ENCODE results near the gene PLCL2.
"Not testable (repeated sequence)": the region's sequence is repeated elsewhere in the genome, so short reads cannot be mapped to it uniquely, and the experiment has no call there.

Gene PLCL2

DNA sequence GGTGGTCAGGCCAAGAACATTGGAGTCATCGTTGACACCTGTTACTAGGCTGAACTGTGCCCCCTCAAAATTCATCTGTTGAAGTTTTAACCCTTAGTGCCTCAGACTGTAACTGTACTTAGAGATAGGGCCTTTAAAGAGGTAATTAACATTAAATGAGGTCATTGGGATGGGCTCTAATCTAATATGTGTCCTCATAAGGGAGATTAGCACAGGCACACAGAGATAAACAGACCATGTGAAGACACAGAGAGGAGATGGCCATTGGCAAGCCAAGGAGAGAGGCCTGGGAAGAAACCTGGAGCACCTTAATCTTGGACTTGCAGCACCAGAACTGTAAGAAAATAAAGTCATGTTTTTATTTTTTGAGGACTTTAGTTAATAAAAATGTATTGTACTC is 59.6 kb downstream of the PLCL2 start:
- TF ChIP-seq, protein P1, sequence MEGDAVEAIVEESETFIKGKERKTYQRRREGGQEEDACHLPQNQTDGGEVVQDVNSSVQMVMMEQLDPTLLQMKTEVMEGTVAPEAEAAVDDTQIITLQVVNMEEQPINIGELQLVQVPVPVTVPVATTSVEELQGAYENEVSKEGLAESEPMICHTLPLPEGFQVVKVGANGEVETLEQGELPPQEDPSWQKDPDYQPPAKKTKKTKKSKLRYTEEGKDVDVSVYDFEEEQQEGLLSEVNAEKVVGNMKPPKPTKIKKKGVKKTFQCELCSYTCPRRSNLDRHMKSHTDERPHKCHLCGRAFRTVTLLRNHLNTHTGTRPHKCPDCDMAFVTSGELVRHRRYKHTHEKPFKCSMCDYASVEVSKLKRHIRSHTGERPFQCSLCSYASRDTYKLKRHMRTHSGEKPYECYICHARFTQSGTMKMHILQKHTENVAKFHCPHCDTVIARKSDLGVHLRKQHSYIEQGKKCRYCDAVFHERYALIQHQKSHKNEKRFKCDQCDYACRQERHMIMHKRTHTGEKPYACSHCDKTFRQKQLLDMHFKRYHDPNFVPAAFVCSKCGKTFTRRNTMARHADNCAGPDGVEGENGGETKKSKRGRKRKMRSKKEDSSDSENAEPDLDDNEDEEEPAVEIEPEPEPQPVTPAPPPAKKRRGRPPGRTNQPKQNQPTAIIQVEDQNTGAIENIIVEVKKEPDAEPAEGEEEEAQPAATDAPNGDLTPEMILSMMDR (IDR thresholded peaks at IDR 0.05) = no peak
- no peak for TF ChIP-seq ZFX (IDR thresholded peaks at IDR 0.05; ENCODE audit: borderline replicate concordance)
- no peak overlapping the region for H3K27ac ChIP-seq

GRCh38 chr3:16945330-16945729 is 60.6 kb downstream of the PLCL2 start:
- no peak overlapping the region for H3K27ac ChIP-seq
- no peak for TF ChIP-seq ZFX (IDR thresholded peaks at IDR 0.05; ENCODE audit: borderline replicate concordance)
- TF ChIP-seq, protein P1 (IDR thresholded peaks at IDR 0.05) = no peak

GRCh38 chr3:16950282-16950681 is 65.5 kb downstream of the PLCL2 start:
- H3K27ac ChIP-seq = no peak overlapping the region
- TF ChIP-seq, protein P1 (IDR thresholded peaks at IDR 0.05) = no peak

DNA sequence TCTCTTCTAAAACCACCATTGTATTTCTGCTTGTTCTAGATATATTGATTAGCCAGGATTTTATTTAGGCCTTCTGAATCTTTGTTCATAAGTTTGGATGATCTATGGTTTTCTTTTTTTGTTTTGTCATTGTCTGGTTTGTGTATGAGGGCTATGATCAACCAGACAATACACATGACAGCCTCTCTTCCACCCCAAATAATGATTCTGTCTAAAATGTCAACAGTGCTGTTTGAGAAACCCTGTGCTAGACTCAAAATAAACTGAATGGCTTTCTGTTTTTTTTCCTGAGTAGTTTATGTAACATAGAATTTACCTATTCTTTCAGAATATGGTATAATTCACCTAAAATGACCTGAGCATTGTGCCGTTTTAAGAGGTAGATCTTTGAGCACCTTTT is 66.1 kb downstream of the PLCL2 start:
- TF ChIP-seq, protein P1 (IDR thresholded peaks at IDR 0.05) = no peak
- no peak for TF ChIP-seq ZFX (IDR thresholded peaks at IDR 0.05; ENCODE audit: borderline replicate concordance)
- H3K27ac ChIP-seq = no peak overlapping the region

DNA sequence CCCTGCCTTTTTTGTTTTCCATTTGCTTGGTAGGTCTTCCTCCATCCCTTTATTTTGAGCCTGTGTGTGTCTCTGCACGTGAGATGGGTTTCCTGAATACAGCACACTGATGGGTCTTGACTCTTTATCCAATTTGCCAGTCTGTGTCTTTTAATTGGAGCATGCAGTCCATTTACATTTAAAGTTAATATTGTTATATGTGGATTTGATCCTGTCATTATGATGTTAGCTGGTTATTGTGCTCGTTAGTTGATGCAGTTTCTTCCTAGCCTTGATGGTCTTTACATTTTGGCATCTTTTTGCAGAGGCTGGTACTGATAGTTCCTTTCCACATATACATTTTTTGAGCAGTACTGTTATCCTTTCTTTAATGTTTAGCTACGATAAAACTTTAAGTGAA is 73.1 kb downstream of the PLCL2 start:
- not testable (repeated sequence) for H3K27ac ChIP-seq

GRCh38 chr3:16960125-16960524 is 75.4 kb downstream of the PLCL2 start:
- H3K27ac ChIP-seq = no peak overlapping the region
- TF ChIP-seq, protein P1 (IDR thresholded peaks at IDR 0.05) = no peak
- TF ChIP-seq ZFX (IDR thresholded peaks at IDR 0.05; ENCODE audit: borderline replicate concordance) = no peak

- TF ChIP-seq ZFX (IDR thresholded peaks at IDR 0.05; ENCODE audit: borderline replicate concordance) = no peak
- TF ChIP-seq, protein P1 (IDR thresholded peaks at IDR 0.05) = no peak
- no peak overlapping the region for H3K27ac ChIP-seq
Observed at GRCh38 chr3:16961621-16962205, 77.0 kb downstream of the PLCL2 start.

DNA sequence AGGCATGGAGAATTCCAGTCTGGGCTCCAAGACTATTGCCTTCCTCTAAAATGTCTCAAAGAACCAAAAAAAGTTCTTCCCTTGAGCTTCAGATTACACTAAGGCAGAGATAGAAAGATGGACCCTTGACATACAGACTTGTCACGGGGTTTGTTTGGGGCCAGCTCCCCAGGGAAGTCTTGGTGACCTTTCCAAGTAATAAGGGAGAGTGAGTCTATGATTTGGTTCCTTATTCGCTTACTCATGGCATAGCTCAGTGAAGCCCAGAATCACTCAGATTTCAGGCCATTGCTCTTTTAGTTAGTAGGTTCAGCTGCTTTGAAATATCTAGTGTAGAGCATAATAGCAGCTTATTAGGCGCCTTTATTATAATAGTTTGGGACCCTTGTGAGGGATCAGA is 90.3 kb downstream of the PLCL2 start:
- no peak overlapping the region for H3K27ac ChIP-seq
- TF ChIP-seq, protein P1 (IDR thresholded peaks at IDR 0.05) = no peak
- TF ChIP-seq ZFX (IDR thresholded peaks at IDR 0.05; ENCODE audit: borderline replicate concordance) = no peak
